NCI-H187 (cell line): Measurements from ENCODE around the gene CTNNBIP1.
"Not testable (repeated sequence)": the region's sequence is repeated elsewhere in the genome, so short reads cannot be mapped to it uniquely, and the experiment has no call there.

Experiments
- DNase-seq, 2 experiments: peaks; one replicate each; lab custom pipeline; 2025; lab: John Stamatoyannopoulos, UW

Gene CTNNBIP1

GRCh38 chr1:9833632-9834031 lies 76.4 kb downstream of the CTNNBIP1 start:
- DNase-seq = no peak

- DNase-seq = no peak
Measured at GRCh38 chr1:9827558-9828185, 82.4 kb downstream of the CTNNBIP1 start.

- DNase-seq = no peak
Measured at GRCh38 chr1:9826616-9827015, 83.5 kb downstream of the CTNNBIP1 start.

GRCh38 chr1:9826087-9826486 lies 84.0 kb downstream of the CTNNBIP1 start:
- DNase-seq = no peak

GRCh38 chr1:9825093-9826074 lies 84.7 kb downstream of the CTNNBIP1 start:
- peak in 1 of 2 experiments; percentile 19 for DNase-seq

GRCh38 chr1:9824702-9825089 lies 85.4 kb downstream of the CTNNBIP1 start:
- DNase-seq = no peak

- peak; percentile 30 to 76 for DNase-seq
Measured at GRCh38 chr1:9823943-9824701, 85.9 kb downstream of the CTNNBIP1 start, which contains the start of gene CLSTN1. Gene CLSTN1 (minus strand): TSS chr1:9823965. CDS start chr1:9823733, 232 bp downstream.

GRCh38 chr1:9823693-9823942 lies 86.5 kb downstream of the CTNNBIP1 start:
- DNase-seq = no peak

GRCh38 chr1:9822897-9823692 lies 87.0 kb downstream of the CTNNBIP1 start:
- no peak for DNase-seq

- DNase-seq = no peak
Measured at GRCh38 chr1:9822490-9822889, 87.6 kb downstream of the CTNNBIP1 start.

- no peak for DNase-seq
Measured at GRCh38 chr1:9821710-9822109, 88.4 kb downstream of the CTNNBIP1 start.

- DNase-seq = no peak
Measured at GRCh38 chr1:9820521-9820920, 89.5 kb downstream of the CTNNBIP1 start.

- DNase-seq = no peak
Measured at GRCh38 chr1:9817734-9818133, 92.3 kb downstream of the CTNNBIP1 start.

- no peak for DNase-seq
Measured at GRCh38 chr1:9816199-9816598, 93.9 kb downstream of the CTNNBIP1 start.

- no peak for DNase-seq
Measured at GRCh38 chr1:9815150-9815549, 94.9 kb downstream of the CTNNBIP1 start.

- DNase-seq = no peak
Measured at GRCh38 chr1:9814619-9815018, 95.5 kb downstream of the CTNNBIP1 start.

GRCh38 chr1:9811239-9811966 lies 98.7 kb downstream of the CTNNBIP1 start:
- DNase-seq = no peak

- DNase-seq = no peak
Measured at GRCh38 chr1:9809100-9809510, 101.0 kb downstream of the CTNNBIP1 start.

GRCh38 chr1:9808459-9808858 lies 101.6 kb downstream of the CTNNBIP1 start:
- no peak for DNase-seq

GRCh38 chr1:9807541-9807940 lies 102.5 kb downstream of the CTNNBIP1 start:
- no peak for DNase-seq

- not testable (repeated sequence) for DNase-seq
Measured at GRCh38 chr1:9805972-9806371, 104.1 kb downstream of the CTNNBIP1 start.
